Right kidney (tissue), 9 donors: Measurements from ENCODE around the gene RUNDC3A.
A peak's percentile ranks its signal among the peaks of the same experiment; 100 is the strongest.

Experiments used
- DNase-seq: peaks from one replicate; pipeline ENCODE4 v3.0.0-alpha.2; 2016
- long read RNA-seq, 8 donors: transcript quantifications; one replicate each; lab custom pipeline, GENCODE V29; 2026

RUNDC3A gene
- long read RNA-seq, donor 1: 0 reads
- long read RNA-seq, donor 2, partial matches to known transcripts: 0 of 2 reads
- long read RNA-seq, donor 2, other reads (novel, unspliced or antisense): 0 of 2 reads
- long read RNA-seq, donor 3: 0 reads
- long read RNA-seq, donor 4: 0 reads
- long read RNA-seq, donor 5, partial matches to known transcripts: 0 of 2 reads
- long read RNA-seq, donor 5, other reads (novel, unspliced or antisense): 0 of 2 reads
- long read RNA-seq, donor 6: 0 reads
- long read RNA-seq, donor 7: 0 reads
- long read RNA-seq, donor 8: 0 reads

DNA sequence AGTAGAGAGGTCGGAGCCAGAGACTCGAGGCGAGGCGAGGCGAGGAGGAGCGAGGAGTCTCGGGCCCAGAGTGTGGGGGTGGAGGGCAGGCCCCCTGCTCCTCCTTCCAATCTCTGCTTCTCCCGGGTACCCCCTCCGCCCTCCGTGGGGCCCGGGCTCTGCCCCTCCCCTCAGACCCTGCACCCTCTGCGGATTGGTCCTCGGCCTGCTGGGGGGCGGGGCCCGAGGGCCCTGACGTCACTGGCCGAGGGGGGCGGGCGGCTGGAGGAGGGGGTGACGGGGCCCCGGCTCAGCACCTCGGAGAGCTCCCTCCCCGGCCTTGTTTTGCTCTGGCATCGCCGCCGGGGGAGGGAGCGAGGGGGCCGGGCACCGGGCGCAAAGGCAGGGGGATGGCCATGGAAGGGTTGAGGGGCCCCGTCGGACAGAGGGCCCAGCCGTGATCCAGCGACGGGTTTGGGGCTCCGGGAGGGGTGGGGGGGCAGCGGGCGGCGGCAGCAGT, at the start of gene RUNDC3A:
TSS of gene RUNDC3A (plus strand) at position 282 of the 499 bp plus-strand sequence. CDS start 232 bp downstream, outside the sequence.
- peak; percentile 80 for DNase-seq

DNA sequence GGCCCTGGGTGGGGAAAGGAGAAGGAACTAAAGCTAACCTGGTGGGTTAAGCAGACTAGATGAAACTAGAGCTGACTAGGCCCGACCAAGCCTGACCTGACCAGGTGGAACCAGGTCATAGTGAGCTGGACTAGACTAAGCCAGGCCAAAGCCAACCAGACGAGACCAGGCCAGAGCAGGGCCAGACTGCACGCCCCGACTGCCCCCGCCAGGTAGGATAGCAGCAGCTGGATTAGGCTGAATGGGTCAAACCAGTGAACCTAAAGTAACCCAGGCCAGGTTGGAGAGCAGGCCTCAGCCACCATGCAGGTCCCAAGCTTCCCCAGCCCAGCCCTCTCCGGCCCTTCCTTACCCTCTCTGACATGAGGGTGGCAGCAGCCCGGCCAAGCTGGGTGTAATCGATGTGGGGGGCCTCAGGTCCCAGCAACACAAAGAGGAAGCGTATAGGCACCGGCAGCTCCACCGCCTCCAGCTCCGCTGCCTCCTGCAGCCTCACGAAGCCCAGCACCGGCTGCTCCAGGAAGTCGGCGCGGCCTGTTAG, 49.5 kb upstream of the RUNDC3A start:
- DNase-seq: peak; percentile 28

DNA sequence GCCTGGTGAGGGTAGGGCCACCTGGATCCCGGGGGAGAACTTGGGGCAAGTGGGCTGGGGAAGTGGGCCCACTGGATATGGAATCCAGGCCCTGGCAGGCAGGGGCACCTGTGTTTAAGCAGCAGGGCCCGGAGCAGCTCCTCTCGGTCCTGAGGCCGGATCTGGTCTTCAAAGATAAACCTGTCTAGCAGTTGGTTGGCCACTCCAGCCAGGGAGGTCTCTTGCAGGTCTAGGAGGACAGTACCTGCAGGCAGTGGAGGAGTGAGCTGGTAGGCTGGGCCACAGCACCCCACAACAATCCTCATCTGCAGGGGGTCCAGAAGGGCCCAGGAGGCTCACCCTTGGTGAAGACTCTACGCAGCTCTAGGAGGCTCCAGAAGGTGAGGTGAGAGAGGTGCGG, 48.1 kb upstream of the RUNDC3A start:
- no peak for DNase-seq

DNA sequence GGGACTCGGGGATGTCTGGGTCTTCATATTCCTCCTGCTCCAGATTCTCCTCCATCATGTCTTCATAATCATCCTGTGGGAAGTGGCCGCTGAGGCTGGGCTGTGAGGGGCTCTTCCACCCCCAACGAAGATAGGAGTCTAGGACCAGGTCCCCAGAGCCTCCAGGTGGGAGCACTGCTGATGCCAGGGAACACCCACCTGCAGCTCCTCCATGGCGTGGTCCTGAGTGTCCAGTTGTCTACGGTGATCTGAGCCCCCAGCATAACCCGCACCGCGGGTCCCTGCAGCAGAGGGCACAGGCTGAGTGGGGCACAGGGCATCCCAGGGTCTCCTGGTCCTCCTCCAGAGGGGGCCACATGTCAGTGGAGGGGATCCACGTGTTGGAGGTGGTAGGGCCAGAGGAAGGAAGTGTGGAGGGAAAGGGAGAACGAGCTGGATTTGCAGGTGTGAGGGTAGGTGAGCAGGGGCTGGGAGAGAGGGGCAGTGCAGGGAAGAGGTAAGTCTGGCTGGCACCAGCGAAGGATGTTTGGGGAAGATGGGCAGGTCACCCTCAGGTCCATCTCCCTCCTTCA, 45.7 kb upstream of the RUNDC3A start:
- DNase-seq: no peak

DNA sequence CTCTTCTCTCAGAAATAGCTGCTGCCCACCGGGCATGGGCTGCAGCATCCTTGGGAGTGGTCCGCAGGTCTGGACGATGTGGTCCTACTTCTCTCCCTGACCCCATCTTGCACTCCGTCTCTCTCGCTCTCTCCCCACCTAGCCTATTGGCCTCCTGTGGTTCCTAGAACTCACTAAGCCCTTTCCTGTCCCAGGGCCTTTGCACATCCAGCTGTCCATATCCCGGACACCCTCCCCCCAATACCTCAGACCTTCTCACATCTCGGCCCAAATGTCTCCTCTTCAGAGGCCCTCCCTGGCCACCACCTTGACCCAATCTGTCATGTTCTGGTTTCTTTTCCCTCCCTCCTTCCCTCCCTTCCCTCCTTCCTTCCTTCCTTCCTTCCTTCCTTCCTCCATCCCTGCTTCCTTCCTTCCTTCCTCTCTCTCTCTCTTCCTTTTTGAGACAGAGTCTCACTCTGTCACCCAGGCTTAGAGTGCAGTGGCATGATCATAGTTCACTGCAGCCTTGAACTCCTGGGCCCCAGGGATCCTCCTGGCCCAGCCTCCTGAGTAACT, 45.0 kb upstream of the RUNDC3A start:
- DNase-seq: no peak

DNA sequence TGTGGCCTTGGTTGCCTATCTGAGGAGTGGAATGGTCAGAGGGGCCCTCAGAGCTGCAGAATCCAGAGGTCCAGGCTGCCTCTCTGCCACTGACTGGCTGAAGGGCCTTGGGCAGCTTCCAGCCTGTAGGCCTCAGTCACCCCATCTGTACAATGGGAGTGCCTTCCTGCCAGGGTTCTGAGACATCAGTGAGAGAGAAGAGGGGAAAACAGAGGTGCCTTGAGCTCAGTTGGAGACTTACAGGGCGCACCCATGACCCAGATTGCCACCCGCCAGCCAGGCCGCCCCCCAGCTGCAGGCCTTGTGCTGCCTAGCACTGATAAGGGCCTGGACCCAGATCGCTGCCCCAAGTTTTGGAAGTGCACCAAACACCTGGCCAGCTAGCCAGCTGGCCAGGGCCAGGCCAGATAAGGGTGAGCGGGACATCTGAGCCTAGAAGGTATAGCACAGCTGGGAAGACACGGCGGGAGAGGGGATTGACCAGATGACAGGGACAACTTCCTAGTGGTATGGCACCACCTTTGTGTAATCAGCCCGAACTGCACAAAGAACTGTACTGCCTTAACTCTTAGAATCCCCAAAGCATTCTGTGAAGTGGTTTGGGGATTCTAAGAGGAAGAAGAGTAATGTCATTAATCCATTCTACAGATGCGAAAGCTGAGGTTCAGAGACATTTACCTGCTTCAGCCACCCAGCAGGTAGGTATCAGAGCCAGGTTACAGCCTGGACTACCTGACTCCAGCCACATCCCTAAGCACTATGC, 41.8 kb upstream of the RUNDC3A start:
- DNase-seq: no peak

DNA sequence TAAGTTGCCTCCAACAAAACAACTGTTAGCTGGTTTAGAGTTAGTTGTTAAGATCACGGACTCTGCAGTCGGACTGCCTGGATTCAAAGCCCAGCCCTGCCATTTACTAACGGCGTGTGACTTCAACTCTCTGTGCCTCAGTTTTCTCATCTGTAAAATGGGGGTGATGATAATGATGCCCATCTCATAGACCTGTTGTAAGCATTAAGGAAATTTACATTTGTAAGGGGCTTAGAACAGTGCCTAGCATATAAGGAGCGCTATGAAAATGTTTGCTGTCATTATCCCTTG, 41.3 kb upstream of the RUNDC3A start:
- DNase-seq: no peak

DNA sequence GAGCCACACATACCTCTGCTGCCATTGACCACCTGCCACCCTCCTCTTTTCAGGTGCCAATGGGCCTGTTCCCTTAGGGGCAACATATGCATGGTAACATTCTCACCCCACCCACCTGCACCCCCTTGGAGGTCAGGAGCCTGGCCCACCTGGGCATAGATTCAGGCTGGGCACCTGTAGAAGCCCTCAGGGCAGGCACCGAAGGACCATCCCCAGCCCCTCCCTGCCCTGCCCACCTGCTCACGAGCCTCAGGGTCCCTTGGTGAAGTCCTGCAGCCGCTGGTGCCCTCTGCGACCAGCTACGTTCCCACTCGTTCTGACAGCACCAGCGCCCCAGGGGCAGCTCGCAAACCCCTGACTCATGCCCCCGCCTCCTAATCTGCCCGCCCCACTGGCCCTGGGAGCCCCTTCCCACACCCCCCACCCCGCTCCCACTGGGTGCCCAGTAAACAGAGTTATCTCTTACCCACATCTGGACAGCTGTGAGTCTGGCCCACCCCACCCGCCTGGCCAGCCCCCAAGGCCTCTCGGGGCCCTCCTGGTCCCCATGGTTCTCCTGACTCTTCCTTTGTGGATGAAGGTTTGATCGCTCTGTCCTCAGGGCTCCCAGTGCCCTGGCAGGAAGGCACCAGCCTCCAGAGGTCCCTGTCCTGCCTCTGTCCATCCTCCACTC, 40.4 kb upstream of the RUNDC3A start, which contains the start of gene SLC4A1:
TSS of gene SLC4A1 (minus strand) at position 318 of the 673 bp plus-strand sequence. CDS start 5,269 bp downstream, outside the sequence.
- no peak for DNase-seq

DNA sequence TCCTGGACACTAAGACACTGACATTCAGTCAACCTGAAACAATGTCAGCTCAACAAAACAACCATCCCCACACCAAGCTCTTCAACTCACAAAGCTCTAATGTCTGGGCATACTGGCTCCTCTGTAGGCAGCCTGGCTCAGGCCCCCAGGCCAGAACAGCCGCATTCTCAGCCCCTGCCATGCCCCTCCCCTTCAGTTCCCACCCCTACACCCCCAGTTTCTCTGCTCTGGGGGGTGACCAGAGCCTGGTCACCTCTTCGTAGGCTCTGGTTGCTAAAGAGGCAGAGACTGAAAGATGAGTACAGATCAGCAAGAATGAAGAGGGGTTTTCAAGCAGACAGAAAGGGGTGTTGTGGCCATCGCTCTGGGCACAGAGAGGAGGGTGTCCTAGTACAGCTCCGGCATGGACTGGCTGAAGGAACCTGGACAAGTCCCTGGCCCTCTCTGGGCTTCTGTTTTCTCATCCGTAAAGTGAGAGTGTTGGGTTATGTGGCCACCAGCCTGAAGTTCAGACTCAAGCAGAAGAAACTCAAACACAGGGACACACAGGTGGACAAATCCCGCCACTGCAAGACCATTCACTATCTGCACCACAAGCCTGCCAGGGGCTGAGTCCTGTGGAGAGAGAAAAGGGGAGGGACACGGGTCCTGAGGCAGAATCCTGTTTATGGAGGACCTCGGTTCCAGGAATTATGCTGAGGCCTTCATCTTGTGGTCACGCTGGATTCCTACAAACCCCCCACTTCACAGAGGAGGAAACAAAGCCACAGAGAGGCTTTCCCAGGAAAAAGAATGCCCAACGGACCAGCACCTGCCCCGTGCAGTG, 39.5 kb upstream of the RUNDC3A start:
- no peak for DNase-seq

DNA sequence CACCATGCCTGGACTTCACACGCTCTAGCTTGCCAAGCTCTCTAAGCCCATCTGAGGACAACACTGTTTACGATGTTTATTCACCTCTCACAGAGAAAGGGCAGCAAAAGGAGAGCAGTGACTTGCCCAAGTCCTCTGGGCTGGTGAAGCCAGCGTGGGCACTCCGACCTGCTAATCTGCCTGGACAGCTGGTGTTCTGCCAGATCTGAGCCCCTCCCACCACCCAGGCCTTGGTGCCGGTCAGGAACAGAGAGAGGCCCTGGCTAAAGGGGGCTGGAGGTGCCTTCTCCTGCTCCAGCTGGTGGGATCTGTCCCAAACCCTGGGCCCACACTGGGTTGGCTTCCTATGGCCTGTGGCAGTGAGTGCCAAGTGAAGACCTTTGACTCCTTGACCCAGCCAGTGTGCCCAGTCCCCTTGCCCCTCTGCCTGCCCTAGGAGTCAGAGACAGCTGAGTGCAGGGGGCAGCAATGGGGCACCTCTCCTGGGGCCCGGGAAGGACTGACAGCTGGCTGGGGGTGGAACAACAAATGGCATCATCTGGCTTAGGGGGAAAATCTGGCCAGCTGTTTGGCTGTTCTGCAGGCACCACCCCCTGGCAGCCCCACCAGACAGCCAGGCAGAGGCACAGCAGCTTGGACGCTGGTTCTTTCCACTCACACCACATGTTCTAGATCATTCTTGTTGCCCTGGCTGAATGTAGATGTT, 38.7 kb upstream of the RUNDC3A start:
- no peak for DNase-seq

DNA sequence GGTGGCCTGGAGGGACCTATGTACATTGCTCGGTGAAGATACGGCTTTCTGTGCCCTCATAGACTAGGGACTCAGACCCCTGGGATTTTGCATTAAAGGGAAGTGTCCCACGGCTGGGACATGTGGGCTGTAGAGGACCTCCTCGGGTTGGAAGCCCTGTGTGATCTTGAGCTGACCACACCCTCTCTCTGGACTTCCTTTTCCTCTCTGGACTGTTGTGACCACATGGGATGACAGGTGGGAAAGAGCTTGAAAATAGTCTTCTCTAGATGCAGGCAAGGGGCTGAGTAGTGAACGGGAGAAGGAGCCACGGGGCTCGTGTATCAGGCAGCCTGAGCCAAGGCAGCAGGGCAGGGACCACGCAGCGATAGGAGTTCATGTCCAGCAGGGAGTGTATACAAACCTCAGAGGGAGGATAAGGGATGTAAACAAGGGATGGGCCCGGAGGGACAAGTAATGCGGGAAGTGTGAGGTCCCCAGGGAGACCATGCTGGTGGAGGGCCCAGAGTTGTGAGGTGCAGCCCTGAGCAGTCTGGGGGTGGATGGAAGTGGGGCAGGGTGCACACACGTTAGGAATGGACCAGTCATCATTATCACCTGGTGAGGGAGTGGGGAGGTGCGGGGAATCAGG, 36.0 kb upstream of the RUNDC3A start:
- DNase-seq: no peak

DNA sequence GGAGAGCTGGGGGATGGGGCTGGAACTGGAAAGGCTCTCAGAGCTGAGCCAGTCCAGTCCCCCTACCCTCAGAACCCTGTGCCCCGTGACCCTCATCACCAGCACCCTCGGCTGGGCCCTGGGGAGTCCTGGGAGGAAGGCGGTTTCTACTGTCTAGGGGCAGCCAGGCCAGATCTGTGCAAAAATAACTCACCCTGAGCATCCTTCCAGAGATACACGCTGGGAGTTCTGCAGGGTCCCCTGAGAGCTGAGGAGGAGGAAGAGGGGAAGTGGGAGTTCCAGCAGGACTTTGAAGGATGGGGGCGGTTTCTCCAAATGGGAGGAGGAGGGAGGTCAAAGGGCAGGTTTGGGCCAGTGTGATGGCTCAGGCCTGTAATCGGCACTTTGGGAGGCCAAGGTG, 35.4 kb upstream of the RUNDC3A start:
- DNase-seq: no peak

DNA sequence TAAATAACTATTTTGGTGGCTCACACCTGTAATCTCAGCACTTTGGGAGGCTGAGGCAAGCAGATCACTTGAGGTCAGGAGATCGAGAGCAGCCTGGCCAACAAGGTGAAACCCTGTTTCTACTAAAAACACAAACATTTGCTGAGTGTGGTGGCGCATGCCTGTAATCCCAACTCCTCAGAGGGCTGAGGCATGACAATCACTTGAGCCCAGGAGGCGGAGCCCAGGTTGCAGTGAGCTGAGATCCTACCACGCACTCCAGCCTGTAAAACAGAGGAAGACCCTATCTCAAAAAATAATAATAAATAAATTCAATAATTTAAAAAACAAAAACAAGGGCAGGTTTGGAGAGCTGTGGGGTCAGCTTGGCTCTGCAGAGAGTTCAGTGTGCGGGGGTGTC, 34.8 kb upstream of the RUNDC3A start:
- no peak for DNase-seq

DNA sequence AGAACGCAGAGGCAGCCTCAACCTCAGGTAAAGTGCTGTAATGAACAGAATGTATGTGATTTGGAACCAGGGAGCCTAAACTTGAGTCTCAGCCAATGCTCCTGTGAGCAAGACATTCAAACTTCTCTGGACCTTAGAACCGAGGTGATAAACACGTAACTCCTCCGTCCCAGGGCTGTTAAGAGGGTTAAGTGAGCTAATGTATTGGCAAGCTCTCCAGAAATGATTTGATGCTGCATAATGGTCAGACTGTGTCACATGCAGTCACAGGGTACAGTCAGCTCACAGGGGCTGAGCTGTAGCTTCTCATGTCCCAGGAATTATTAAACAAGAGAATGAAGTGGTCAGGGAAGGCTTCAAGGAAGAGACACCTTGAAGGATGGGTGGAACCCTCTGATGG, 30.4 kb upstream of the RUNDC3A start:
- no peak for DNase-seq

DNA sequence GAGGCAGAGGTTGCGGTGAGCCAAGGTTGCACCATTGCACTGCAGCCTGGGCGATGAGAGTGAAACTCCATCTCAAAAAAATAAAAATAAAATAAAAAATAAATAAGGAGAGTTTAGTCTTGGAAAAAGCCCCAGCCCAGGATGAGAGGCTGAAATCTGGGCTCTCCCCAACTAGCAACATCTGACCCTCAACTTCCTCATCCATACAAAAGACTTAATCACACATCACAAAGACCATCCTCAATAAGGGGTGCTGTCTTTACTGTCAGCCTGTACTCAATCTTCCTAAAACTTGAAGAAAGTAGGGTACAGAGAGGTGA, 29.1 kb upstream of the RUNDC3A start:
- no peak for DNase-seq

DNA sequence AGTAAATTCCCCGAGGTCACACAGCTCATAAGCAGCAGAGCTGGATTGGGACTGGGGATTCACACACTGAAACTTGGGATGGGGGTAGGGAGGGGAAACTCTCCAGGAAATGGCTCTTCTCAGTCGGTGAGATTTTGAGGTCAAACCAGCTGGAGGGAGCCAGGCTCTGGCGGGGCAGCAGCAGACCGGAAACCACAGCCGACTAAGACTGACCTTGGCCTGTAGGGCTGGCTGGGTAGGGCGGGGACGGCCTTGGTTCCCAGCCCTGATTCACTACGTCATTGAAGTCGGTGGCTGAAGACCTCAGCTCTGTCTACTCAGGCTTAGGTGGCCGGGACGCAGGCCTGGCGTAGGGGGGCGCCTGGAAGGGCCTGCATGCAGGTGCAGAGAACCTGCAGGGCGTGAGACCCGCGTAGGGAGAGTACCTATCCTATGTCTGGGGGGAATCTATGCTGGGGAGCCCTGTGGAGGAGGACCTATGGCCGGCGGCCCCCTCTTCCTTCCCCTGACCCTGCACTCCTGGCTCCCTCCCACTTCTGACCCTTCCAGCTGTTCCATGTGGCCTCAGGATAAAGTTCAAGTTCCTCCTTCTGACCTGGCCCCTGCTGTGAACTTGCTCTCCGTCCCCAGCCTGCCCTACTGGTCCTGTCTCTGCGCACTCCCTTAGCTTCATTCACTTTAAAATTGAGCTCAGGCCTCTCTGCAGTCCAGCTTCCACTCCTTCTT, 28.6 kb upstream of the RUNDC3A start:
- DNase-seq: peak; percentile 25

DNA sequence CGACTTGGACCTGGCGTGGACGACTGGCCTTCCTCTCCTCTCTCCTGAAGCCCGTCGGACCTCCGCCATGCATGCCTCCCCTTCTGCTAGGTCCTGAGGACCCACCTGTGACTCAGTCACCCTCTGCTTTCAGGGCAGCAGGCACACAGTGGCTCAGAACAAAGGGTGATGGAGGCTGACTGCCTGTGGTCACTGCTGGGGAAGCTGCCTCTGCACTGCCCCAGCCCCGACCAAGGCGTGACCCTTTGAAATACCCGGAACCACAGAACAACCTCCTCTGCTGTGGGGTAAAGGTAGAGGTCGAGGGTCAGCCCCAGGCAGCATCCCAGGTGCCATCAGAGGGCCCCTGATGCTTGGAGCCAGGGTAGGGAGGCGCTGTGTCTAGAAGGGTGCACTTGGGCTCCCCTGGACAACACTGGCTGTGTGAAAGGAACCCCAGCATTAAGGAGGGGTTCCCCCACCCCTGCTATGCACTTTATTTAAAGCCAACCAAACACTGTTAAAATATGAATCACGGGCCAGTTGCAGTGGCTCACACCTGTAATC, 27.9 kb upstream of the RUNDC3A start:
- no peak for DNase-seq

DNA sequence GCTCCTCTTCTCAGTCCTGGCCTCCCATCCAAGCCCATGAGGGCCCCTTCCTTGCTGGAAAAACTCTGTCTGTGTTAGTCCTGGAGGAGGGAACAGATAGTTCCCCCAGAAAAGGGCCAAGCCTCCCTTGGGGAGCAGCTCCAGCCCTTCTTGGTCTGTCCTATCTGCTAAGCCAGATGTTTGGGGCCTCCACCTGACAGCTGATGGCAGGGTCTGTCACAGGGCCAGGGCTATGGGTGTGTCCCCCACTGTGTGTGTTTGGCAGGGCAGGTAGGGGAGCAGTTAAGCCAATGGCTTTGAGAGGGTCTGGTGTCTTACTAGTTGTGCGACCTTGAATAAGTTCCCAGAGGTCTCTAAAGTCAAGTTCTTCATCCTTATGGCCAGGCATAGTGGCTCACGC, 26.8 kb upstream of the RUNDC3A start:
- no peak for DNase-seq

DNA sequence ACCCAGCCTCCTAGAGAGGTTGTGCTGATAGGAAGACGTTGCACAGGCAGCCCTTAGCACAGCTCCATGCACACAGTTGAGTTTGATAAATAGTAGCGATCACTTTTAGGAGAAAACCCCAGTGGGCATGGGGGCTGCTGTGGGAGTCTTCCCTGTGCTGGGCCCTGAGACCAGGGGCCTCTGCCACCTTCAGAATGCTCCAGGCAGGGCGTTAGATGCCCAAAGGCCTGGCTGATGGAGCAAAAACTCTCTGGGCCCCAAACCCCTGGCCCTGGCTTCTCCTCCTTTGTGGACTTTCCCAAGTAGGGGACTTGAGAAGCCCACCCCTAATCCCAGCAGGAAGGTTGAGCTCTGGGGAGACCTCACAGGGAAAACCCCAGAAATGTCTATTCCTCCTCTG, 26.1 kb upstream of the RUNDC3A start:
- no peak for DNase-seq
